ENCODE results near the gene TRERF1. TPM values are rescaled to one million over a fixed set of nuclear protein-coding genes. Genes with fewer than 3 reads are reported as not detected.

TRERF1 gene
- total RNA-seq, 4 donors from 2014 or later = 6.9 to 12.1 (median 8.8) TPM

- intact Hi-C loops (cut with DNase I; ENCODE audit: low total_unique reads) = loop anchor here (5.0 kb wide), 1 partner anchor 442 kb away; no protein-coding TSS in a partner anchor
- TF ChIP-seq POLR2A (IDR thresholded peaks at IDR 0.05) (no peak), CTCF (IDR thresholded peaks at IDR 0.05) (no peak)
- DNase-seq (ENCODE audit: low spot score in 2 of 2) = peak in 1 of 2 donors; percentile 75
- H3K4me3 ChIP-seq (ENCODE audit: low read depth, poor library complexity, severe bottlenecking) = no peak overlapping the region
- 86 to 90% methylated on average over 10 of the region's 10 CpGs for WGBS, 2 donors
Measured at GRCh38 chr6:42394881-42395620, 56.7 kb downstream of the TRERF1 start.

GRCh38 chr6:42394151-42394550, 57.6 kb downstream of the TRERF1 start:
- no peak overlapping the region for H3K4me3 ChIP-seq (ENCODE audit: low read depth, poor library complexity, severe bottlenecking)
- DNase-seq (ENCODE audit: low spot score in 2 of 2) = peak in 1 of 2 donors; percentile 61
- intact Hi-C loops (cut with DNase I; ENCODE audit: low total_unique reads) = loop anchor here (5.0 kb wide), 1 partner anchor 443 kb away; no protein-coding TSS in a partner anchor
- WGBS, 2 donors = 83 to 86% methylated on average over 4 of the region's 4 CpGs
- TF ChIP-seq CTCF (IDR thresholded peaks at IDR 0.05) (no peak), POLR2A (IDR thresholded peaks at IDR 0.05) (no peak)

GRCh38 chr6:42393339-42393738, 58.4 kb downstream of the TRERF1 start:
- intact Hi-C loops (cut with DNase I; ENCODE audit: low total_unique reads) = loop anchor here (5.0 kb wide), 1 partner anchor 444 kb away; no protein-coding TSS in a partner anchor
- peak in 1 of 2 donors; percentile 5 for DNase-seq (ENCODE audit: low spot score in 2 of 2)
- TF ChIP-seq CTCF (IDR thresholded peaks at IDR 0.05) (no peak), POLR2A (IDR thresholded peaks at IDR 0.05) (no peak)
- no peak overlapping the region for H3K4me3 ChIP-seq (ENCODE audit: low read depth, poor library complexity, severe bottlenecking)
- WGBS, 2 donors = 92 to 93% methylated on average over 3 of the region's 3 CpGs

- DNase-seq (ENCODE audit: low spot score in 2 of 2) = peak in 1 of 2 donors; percentile 46
- 94 to 98% methylated on average over 10 of the region's 10 CpGs for WGBS, 2 donors
- TF ChIP-seq POLR2A (IDR thresholded peaks at IDR 0.05) = no peak
- no peak for TF ChIP-seq CTCF (IDR thresholded peaks at IDR 0.05)
- intact Hi-C loops (cut with DNase I; ENCODE audit: low total_unique reads) = loop anchor here (5.0 kb wide), 1 partner anchor 444 kb away; no protein-coding TSS in a partner anchor
- no peak overlapping the region for H3K4me3 ChIP-seq (ENCODE audit: low read depth, poor library complexity, severe bottlenecking)
Measured at GRCh38 chr6:42392833-42393232, 58.9 kb downstream of the TRERF1 start.

GRCh38 chr6:42391441-42391840, 60.3 kb downstream of the TRERF1 start:
- intact Hi-C loops (cut with DNase I; ENCODE audit: low total_unique reads) = loop anchor here (5.0 kb wide), 1 partner anchor 446 kb away; no protein-coding TSS in a partner anchor
- DNase-seq (ENCODE audit: low spot score in 2 of 2) = peak in 1 of 2 donors; percentile 69
- TF ChIP-seq POLR2A (IDR thresholded peaks at IDR 0.05) (no peak), CTCF (IDR thresholded peaks at IDR 0.05) (no peak)
- 89% methylated on average over 6 of the region's 6 CpGs for WGBS, 2 donors
- no peak overlapping the region for H3K4me3 ChIP-seq (ENCODE audit: low read depth, poor library complexity, severe bottlenecking)

Data from lower leg skin (tissue), 4 donors.